Panc1 (cell line): ENCODE data around the gene NCS1.

Experiments
- POLR2AphosphoS5 ChIP-seq: IDR thresholded peaks from 2 replicates; pipeline ENCODE4 v1.6.1; 2012; ENCODE audit warnings: mild to moderate bottlenecking, low read depth, low read length, moderate library complexity
- SIN3A ChIP-seq: IDR thresholded peaks from 2 replicates; pipeline ENCODE4 v1.6.1; 2012; ENCODE audit warnings: low read depth, mild to moderate bottlenecking, low read length, moderate library complexity, borderline replicate concordance; ENCODE audit not compliant: insufficient read depth
- TCF7L2 ChIP-seq: IDR thresholded peaks from 2 replicates; pipeline ENCODE4 v1.6.1; 2011; ENCODE audit warnings: mild to moderate bottlenecking, low read depth, low read length, inconsistent platforms
- TF ChIP-seq, protein P1 (sequence below): fragments of 450-650 bp; IDR thresholded peaks from 2 replicates; pipeline ENCODE4 v1.5.1; 2017; ENCODE audit warnings: mild to moderate bottlenecking
- TF ChIP-seq, protein P2 (sequence below), 2 experiments: IDR thresholded peaks; 2 replicates each; pipeline ENCODE4 v1.6.1; 2011 to 2012; ENCODE audit warnings: low read depth in 2 of 2, control low read depth in 1 of 2, low read length in 1 of 2, mild to moderate bottlenecking in 1 of 2, moderate library complexity in 1 of 2; ENCODE audit not compliant: insufficient read depth in 1 of 2

DNA sequence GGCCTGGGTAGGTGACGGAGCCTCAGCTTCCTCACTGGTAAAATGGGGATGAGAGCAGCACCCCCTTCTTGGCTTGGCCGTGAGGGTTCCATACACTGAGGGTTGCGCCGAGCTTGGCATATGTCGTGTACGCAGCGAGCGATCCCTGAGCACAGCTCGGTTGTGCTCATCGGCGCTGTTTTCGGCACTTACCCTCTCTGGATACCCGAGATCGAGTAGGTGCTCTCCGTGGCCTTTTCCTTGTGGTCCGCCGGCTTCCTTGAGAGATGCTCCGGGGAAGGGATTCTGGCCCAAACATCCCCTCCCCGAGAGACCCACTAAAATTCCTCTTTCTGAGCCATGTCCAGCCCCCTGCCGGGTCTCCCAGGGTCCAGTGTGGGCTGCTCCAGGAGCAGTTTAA lies 53.4 kb downstream of the NCS1 start:
- TF ChIP-seq, protein P1, sequence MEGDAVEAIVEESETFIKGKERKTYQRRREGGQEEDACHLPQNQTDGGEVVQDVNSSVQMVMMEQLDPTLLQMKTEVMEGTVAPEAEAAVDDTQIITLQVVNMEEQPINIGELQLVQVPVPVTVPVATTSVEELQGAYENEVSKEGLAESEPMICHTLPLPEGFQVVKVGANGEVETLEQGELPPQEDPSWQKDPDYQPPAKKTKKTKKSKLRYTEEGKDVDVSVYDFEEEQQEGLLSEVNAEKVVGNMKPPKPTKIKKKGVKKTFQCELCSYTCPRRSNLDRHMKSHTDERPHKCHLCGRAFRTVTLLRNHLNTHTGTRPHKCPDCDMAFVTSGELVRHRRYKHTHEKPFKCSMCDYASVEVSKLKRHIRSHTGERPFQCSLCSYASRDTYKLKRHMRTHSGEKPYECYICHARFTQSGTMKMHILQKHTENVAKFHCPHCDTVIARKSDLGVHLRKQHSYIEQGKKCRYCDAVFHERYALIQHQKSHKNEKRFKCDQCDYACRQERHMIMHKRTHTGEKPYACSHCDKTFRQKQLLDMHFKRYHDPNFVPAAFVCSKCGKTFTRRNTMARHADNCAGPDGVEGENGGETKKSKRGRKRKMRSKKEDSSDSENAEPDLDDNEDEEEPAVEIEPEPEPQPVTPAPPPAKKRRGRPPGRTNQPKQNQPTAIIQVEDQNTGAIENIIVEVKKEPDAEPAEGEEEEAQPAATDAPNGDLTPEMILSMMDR, result no peak
- TF ChIP-seq SIN3A (no peak), POLR2AphosphoS5 (no peak), TCF7L2 (no peak)
- TF ChIP-seq, protein P2, sequence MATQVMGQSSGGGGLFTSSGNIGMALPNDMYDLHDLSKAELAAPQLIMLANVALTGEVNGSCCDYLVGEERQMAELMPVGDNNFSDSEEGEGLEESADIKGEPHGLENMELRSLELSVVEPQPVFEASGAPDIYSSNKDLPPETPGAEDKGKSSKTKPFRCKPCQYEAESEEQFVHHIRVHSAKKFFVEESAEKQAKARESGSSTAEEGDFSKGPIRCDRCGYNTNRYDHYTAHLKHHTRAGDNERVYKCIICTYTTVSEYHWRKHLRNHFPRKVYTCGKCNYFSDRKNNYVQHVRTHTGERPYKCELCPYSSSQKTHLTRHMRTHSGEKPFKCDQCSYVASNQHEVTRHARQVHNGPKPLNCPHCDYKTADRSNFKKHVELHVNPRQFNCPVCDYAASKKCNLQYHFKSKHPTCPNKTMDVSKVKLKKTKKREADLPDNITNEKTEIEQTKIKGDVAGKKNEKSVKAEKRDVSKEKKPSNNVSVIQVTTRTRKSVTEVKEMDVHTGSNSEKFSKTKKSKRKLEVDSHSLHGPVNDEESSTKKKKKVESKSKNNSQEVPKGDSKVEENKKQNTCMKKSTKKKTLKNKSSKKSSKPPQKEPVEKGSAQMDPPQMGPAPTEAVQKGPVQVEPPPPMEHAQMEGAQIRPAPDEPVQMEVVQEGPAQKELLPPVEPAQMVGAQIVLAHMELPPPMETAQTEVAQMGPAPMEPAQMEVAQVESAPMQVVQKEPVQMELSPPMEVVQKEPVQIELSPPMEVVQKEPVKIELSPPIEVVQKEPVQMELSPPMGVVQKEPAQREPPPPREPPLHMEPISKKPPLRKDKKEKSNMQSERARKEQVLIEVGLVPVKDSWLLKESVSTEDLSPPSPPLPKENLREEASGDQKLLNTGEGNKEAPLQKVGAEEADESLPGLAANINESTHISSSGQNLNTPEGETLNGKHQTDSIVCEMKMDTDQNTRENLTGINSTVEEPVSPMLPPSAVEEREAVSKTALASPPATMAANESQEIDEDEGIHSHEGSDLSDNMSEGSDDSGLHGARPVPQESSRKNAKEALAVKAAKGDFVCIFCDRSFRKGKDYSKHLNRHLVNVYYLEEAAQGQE (IDR thresholded peaks at IDR 0.05; ENCODE audit: insufficient read depth in 1 of 2, low read depth in 2 of 2, low read length in 1 of 2), result no peak
